Measurements from ENCODE around the gene KIAA0753. TPM values are rescaled to one million over a fixed set of nuclear protein-coding genes. Genes with fewer than 3 reads are reported as not detected.

The KIAA0753 gene
- total and polyA plus RNA-seq, 10 of the 15 experiments (the other 5 are each of a cell fraction or from before 2014, with no cell fraction given): 2.2 to 15.2 (median 7.7) TPM

DNA sequence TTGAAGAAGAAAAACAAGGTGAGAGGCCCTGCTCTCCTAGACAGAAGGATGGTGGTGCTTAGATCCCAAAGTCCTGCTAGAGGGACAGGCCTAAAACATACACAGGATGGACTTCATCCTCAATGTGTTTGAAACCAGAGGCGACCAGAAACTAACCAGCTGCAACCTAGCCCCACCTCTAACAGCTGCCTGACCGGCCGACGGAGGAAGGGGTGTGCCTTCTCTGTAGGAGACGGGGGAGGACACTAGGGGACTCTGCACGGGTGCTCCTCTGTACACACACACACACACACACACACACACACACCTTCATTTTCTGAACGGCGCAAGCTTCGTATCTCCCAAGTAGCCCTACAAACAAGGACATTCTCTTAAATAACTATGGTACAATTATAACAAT, 59.9 kb downstream of the KIAA0753 start:
- Histone ChIP-seq H4K20me1 (ENCODE audit: control insufficient read depth, insufficient read depth) (no peaks in the 10 kb centered on the region), H3K4me2 (ENCODE audit: control insufficient read depth, insufficient read depth) (no peak overlapping the region), H3K9me3 (replicated peaks; ENCODE audit: control insufficient read depth, insufficient read depth, low read length) (peaks cover 1% of the 10 kb centered on the region; the same call in 2 of the 3 replicates), H3K79me2 (ENCODE audit: control insufficient read depth, insufficient read depth, low read length) (no peaks in the 10 kb centered on the region), H3K9ac (ENCODE audit: control insufficient read depth, insufficient read depth, low read length) (no peak overlapping the region), H3K27ac (ENCODE audit: control insufficient read depth, insufficient read depth) (no peak overlapping the region), H3K4me3 (no peak overlapping the region), H3K4me1 (ENCODE audit: control insufficient read depth, insufficient read depth, low read length) (peaks cover 3% of the 10 kb centered on the region), H2AFZ (ENCODE audit: control insufficient read depth, low read depth, low read length) (no peak overlapping the region), H3K36me3 (ENCODE audit: control insufficient read depth in 2 of 2, insufficient read depth in 2 of 2, low read length in 1 of 2) (peaks cover 0 to 8% of the 10 kb centered on the region in 2 experiments; a peak in 1 of 4 replicates), H3K27me3 (replicated peaks in 1 of 2; ENCODE audit: control insufficient read depth in 2 of 2, insufficient read depth in 2 of 2, low read length in 1 of 2) (no peaks in the 10 kb centered on the region)
- FAIRE-seq: no peak
- ChIA-PET RAD21 (ENCODE audit: unreplicated experiment) (no interaction called here), CTCF (no interaction called here), SMC1A (ENCODE audit: uncharacterized antibody, unreplicated experiment) (interaction anchor here (1.5 kb wide), 1 partner anchor 41 kb away, joined by 3 read pairs; no protein-coding TSS in a partner anchor), POLR2A (interaction anchor here (0.7 kb wide), 1 partner anchor 183 kb away, joined by 3 read pairs; no protein-coding TSS in a partner anchor)
- intact Hi-C loops (cut with micrococcal nuclease; ENCODE audit: unreplicated experiment) (no loop called here), in situ Hi-C loops (cut with MboI) (no loop called here)
- over 99% methylated on average over 9 of the region's 9 CpGs for WGBS (ENCODE audit: insufficient coverage, insufficient replicate concordance, low lambda C conversion rate, missing lambda C conversion rate)
- TF ChIP-seq EP300 (IDR thresholded peaks at IDR 0.05; ENCODE audit: borderline replicate concordance in 1 of 2, control insufficient read depth in 1 of 2, low read depth in 2 of 2, low read length in 2 of 2): no peak
- TF ChIP-seq, protein P1, sequence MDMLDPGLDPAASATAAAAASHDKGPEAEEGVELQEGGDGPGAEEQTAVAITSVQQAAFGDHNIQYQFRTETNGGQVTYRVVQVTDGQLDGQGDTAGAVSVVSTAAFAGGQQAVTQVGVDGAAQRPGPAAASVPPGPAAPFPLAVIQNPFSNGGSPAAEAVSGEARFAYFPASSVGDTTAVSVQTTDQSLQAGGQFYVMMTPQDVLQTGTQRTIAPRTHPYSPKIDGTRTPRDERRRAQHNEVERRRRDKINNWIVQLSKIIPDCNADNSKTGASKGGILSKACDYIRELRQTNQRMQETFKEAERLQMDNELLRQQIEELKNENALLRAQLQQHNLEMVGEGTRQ (IDR thresholded peaks at IDR 0.05; ENCODE audit: borderline replicate concordance, low read depth, low read length): no peak
- TF ChIP-seq SP1 (IDR thresholded peaks at IDR 0.05; ENCODE audit: low read depth, low read length): no peak
- TF ChIP-seq ZBTB11 (CRISPR knock-in tag; IDR thresholded peaks at IDR 0.05): no peak
- TF ChIP-seq, protein P2, sequence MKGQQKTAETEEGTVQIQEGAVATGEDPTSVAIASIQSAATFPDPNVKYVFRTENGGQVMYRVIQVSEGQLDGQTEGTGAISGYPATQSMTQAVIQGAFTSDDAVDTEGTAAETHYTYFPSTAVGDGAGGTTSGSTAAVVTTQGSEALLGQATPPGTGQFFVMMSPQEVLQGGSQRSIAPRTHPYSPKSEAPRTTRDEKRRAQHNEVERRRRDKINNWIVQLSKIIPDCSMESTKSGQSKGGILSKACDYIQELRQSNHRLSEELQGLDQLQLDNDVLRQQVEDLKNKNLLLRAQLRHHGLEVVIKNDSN (IDR thresholded peaks at IDR 0.05; ENCODE audit: borderline replicate concordance, extremely low read length, insufficient read depth, low read depth, low read length): no peak
- no peak for TF ChIP-seq JUNB (IDR thresholded peaks at IDR 0.05)
- TF ChIP-seq ETV6 (conservative IDR thresholded peaks at IDR 0.05 in 1 of 2, IDR thresholded peaks at IDR 0.05 in 1 of 2; ENCODE audit: borderline replicate concordance in 1 of 2, low read depth in 1 of 2): no peak
- TF ChIP-seq, protein P3, sequence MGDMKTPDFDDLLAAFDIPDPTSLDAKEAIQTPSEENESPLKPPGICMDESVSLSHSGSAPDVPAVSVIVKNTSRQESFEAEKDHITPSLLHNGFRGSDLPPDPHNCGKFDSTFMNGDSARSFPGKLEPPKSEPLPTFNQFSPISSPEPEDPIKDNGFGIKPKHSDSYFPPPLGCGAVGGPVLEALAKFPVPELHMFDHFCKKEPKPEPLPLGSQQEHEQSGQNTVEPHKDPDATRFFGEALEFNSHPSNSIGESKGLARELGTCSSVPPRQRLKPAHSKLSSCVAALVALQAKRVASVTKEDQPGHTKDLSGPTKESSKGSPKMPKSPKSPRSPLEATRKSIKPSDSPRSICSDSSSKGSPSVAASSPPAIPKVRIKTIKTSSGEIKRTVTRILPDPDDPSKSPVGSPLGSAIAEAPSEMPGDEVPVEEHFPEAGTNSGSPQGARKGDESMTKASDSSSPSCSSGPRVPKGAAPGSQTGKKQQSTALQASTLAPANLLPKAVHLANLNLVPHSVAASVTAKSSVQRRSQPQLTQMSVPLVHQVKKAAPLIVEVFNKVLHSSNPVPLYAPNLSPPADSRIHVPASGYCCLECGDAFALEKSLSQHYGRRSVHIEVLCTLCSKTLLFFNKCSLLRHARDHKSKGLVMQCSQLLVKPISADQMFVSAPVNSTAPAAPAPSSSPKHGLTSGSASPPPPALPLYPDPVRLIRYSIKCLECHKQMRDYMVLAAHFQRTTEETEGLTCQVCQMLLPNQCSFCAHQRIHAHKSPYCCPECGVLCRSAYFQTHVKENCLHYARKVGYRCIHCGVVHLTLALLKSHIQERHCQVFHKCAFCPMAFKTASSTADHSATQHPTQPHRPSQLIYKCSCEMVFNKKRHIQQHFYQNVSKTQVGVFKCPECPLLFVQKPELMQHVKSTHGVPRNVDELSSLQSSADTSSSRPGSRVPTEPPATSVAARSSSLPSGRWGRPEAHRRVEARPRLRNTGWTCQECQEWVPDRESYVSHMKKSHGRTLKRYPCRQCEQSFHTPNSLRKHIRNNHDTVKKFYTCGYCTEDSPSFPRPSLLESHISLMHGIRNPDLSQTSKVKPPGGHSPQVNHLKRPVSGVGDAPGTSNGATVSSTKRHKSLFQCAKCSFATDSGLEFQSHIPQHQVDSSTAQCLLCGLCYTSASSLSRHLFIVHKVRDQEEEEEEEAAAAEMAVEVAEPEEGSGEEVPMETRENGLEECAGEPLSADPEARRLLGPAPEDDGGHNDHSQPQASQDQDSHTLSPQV (IDR thresholded peaks at IDR 0.05): no peak
- no peak for DNase-seq (ENCODE audit: low read depth, low spot score)
- no TSS peak for BruUV-seq (replicated peaks)
- no peak for ATAC-seq
